ENCODE data around the gene NCKAP5.

DNA sequence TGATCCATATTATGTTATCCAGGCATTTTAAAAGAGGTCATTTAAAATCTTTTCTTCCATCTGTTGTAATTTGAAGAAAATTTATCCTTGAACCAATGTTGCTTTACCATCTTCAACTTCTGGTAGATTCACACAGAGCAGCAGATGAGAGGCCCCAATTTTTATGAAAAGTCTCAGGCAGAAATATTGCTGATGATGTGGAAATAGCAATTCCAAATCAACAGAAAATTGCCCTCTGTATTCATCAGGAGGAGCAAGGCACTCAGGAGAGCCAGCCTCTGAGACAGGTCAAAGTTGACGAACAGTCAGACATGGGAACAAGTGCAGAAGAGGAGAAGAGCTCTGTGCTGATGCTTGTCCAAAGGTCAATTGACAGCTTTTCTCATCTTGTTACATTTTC lies 444.9 kb downstream of the NCKAP5 start:
- no peak for TF ChIP-seq POLR2AphosphoS5 (IDR thresholded peaks at IDR 0.05; ENCODE audit: low read depth)
- TF ChIP-seq, protein P1, sequence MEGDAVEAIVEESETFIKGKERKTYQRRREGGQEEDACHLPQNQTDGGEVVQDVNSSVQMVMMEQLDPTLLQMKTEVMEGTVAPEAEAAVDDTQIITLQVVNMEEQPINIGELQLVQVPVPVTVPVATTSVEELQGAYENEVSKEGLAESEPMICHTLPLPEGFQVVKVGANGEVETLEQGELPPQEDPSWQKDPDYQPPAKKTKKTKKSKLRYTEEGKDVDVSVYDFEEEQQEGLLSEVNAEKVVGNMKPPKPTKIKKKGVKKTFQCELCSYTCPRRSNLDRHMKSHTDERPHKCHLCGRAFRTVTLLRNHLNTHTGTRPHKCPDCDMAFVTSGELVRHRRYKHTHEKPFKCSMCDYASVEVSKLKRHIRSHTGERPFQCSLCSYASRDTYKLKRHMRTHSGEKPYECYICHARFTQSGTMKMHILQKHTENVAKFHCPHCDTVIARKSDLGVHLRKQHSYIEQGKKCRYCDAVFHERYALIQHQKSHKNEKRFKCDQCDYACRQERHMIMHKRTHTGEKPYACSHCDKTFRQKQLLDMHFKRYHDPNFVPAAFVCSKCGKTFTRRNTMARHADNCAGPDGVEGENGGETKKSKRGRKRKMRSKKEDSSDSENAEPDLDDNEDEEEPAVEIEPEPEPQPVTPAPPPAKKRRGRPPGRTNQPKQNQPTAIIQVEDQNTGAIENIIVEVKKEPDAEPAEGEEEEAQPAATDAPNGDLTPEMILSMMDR (IDR thresholded peaks at IDR 0.05; ENCODE audit: insufficient read depth, low read length) = no peak
- no peak for TF ChIP-seq GABPA (IDR thresholded peaks at IDR 0.05; ENCODE audit: low read depth)
- TF ChIP-seq, protein P2, sequence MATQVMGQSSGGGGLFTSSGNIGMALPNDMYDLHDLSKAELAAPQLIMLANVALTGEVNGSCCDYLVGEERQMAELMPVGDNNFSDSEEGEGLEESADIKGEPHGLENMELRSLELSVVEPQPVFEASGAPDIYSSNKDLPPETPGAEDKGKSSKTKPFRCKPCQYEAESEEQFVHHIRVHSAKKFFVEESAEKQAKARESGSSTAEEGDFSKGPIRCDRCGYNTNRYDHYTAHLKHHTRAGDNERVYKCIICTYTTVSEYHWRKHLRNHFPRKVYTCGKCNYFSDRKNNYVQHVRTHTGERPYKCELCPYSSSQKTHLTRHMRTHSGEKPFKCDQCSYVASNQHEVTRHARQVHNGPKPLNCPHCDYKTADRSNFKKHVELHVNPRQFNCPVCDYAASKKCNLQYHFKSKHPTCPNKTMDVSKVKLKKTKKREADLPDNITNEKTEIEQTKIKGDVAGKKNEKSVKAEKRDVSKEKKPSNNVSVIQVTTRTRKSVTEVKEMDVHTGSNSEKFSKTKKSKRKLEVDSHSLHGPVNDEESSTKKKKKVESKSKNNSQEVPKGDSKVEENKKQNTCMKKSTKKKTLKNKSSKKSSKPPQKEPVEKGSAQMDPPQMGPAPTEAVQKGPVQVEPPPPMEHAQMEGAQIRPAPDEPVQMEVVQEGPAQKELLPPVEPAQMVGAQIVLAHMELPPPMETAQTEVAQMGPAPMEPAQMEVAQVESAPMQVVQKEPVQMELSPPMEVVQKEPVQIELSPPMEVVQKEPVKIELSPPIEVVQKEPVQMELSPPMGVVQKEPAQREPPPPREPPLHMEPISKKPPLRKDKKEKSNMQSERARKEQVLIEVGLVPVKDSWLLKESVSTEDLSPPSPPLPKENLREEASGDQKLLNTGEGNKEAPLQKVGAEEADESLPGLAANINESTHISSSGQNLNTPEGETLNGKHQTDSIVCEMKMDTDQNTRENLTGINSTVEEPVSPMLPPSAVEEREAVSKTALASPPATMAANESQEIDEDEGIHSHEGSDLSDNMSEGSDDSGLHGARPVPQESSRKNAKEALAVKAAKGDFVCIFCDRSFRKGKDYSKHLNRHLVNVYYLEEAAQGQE (IDR thresholded peaks at IDR 0.05; ENCODE audit: insufficient replicate concordance, low read depth) = no peak

Measured in HL-60 (cell line).